ENCODE results near the gene PADI1.

The PADI1 gene

GRCh38 chr1:17289721-17290120, 84.8 kb downstream of the PADI1 start:
- TF ChIP-seq, protein P1, sequence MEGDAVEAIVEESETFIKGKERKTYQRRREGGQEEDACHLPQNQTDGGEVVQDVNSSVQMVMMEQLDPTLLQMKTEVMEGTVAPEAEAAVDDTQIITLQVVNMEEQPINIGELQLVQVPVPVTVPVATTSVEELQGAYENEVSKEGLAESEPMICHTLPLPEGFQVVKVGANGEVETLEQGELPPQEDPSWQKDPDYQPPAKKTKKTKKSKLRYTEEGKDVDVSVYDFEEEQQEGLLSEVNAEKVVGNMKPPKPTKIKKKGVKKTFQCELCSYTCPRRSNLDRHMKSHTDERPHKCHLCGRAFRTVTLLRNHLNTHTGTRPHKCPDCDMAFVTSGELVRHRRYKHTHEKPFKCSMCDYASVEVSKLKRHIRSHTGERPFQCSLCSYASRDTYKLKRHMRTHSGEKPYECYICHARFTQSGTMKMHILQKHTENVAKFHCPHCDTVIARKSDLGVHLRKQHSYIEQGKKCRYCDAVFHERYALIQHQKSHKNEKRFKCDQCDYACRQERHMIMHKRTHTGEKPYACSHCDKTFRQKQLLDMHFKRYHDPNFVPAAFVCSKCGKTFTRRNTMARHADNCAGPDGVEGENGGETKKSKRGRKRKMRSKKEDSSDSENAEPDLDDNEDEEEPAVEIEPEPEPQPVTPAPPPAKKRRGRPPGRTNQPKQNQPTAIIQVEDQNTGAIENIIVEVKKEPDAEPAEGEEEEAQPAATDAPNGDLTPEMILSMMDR (IDR thresholded peaks at IDR 0.05; ENCODE audit: insufficient read depth, low read length, poor library complexity, severe bottlenecking): no peak
- no peak overlapping the region for H3K4me3 ChIP-seq (replicated peaks; ENCODE audit: low read depth, low read length)
- H3K27me3 ChIP-seq (replicated peaks; ENCODE audit: control insufficient read depth, insufficient read depth, low read length): no peaks in the 10 kb centered on the region; the same call in 1 of the 2 replicates
- no peak for DNase-seq (ENCODE audit: extremely low read depth, insufficient read length)
- no peaks in the 10 kb centered on the region for H3K36me3 ChIP-seq (ENCODE audit: control insufficient read depth, insufficient read depth, low read length)

DNA sequence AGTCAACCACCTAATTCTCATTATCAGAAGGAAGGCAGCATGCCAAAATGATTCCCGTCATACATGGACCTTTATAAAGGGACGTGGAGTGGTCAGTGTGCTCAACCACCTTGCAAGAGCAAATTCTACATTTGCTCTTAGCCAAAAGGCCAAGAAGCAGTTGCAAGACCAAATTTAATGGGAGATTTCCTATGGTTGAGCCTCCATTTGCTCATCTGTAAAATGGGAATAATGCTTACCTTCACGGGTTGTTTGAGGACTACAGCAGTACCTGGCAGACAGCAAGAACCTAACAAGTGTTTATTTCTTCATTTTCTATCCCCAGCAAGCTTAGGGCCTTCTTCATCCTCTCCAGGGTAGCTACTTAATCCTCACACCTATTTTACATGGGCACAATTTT, 85.6 kb downstream of the PADI1 start:
- TF ChIP-seq, protein P1 (IDR thresholded peaks at IDR 0.05; ENCODE audit: insufficient read depth, low read length, poor library complexity, severe bottlenecking): no peak
- Histone ChIP-seq H3K36me3 (ENCODE audit: control insufficient read depth, insufficient read depth, low read length) (no peaks in the 10 kb centered on the region), H3K4me3 (replicated peaks; ENCODE audit: low read depth, low read length) (no peak overlapping the region), H3K27me3 (replicated peaks; ENCODE audit: control insufficient read depth, insufficient read depth, low read length) (no peaks in the 10 kb centered on the region; the same call in 1 of the 2 replicates)
- DNase-seq (ENCODE audit: extremely low read depth, insufficient read length): no peak

DNA sequence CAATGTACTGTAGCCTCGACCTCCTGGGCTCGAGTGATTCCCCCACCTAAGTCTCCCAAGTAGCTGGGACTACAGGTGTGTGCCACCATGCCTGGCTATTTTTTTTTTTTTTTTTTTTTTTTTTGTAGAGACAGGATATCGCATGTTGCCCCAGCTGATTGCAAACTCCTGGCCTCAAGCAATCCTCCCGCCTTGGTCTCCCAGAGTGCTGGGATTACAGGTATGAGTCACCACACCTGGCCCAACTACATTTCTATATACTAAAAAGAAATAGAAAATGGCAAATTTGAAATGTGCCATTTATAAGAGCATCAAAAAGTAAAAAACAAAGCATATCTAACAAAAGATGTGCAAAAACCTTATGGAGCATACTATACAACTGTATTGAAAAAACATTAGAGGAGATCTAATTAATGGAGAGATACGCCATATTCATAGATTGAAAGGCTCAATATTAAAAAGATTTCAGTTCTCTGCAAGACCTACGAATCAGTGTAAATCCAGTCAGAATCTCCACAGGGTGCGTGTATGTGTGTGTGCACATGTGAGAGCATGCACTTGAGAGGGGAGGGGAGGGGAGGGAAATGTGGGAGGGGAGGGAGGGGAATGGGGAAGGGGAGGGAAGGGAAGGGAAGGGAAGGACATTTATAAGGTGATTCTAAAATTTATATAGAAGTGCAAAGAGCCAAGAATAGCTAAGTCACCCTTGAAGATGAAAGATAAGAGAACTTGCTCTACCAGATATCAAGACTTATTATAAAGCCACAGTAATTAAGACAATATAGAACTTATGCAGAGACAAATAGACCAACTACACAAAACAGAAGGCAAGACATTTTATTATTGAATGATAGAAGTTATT, 87.6 kb downstream of the PADI1 start:
- Histone ChIP-seq H3K27me3 (replicated peaks; ENCODE audit: control insufficient read depth, insufficient read depth, low read length) (no peaks in the 10 kb centered on the region; the same call in 1 of the 2 replicates), H3K4me3 (replicated peaks; ENCODE audit: low read depth, low read length) (no peak overlapping the region), H3K36me3 (ENCODE audit: control insufficient read depth, insufficient read depth, low read length) (no peaks in the 10 kb centered on the region)
- DNase-seq (ENCODE audit: extremely low read depth, insufficient read length): no peak
- TF ChIP-seq, protein P1 (IDR thresholded peaks at IDR 0.05; ENCODE audit: insufficient read depth, low read length, poor library complexity, severe bottlenecking): no peak

DNA sequence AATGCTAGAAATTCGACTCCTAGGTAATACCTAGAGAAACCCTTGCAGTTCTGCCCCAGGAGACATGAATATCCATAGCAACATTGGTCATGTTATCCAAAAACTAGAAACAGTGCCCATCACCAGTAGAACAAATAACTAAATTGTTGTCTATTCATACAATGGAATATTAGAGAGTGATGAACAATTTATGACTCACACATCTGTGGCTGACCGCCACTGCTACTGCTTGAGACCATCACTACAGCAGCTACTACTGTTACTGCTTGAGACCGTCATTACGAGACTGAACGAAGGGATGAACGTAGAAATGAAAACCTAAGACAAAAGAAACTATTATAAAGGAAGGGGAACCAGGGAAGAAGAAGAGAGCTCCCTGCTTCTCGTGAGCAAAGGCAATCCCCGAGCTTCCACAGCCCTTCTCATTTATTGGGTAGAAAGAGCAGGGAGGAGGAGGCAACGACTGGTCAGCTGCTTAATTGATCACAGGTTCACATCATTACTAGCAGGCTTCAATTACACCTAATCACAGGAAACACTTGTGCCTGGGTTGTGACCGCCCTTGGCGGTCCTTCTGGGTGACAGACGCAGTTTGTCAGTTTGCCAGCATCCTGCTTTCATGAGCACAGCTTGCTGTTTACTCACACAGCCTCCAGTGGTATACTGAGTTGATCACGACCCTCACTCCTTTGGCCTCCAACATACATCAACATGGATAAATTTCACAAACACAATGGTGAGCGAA, 88.9 kb downstream of the PADI1 start:
- no peaks in the 10 kb centered on the region for H3K36me3 ChIP-seq (ENCODE audit: control insufficient read depth, insufficient read depth, low read length)
- no peak for DNase-seq (ENCODE audit: extremely low read depth, insufficient read length)
- no peaks in the 10 kb centered on the region; the same call in 1 of the 2 replicates for H3K27me3 ChIP-seq (replicated peaks; ENCODE audit: control insufficient read depth, insufficient read depth, low read length)
- TF ChIP-seq, protein P1 (IDR thresholded peaks at IDR 0.05; ENCODE audit: insufficient read depth, low read length, poor library complexity, severe bottlenecking): no peak
- no peak overlapping the region for H3K4me3 ChIP-seq (replicated peaks; ENCODE audit: low read depth, low read length)

- Histone ChIP-seq H3K36me3 (ENCODE audit: control insufficient read depth, insufficient read depth, low read length) (no peaks in the 10 kb centered on the region), H3K4me3 (replicated peaks; ENCODE audit: low read depth, low read length) (no peak overlapping the region), H3K27me3 (replicated peaks; ENCODE audit: control insufficient read depth, insufficient read depth, low read length) (no peaks in the 10 kb centered on the region; the same call in 1 of the 2 replicates)
- DNase-seq (ENCODE audit: extremely low read depth, insufficient read length): no peak
- TF ChIP-seq, protein P1 (IDR thresholded peaks at IDR 0.05; ENCODE audit: insufficient read depth, low read length, poor library complexity, severe bottlenecking): no peak
Observed at GRCh38 chr1:17295292-17295691, 90.4 kb downstream of the PADI1 start.
